Stimulated activated CD4-positive, alpha-beta T cell treated with anti-CD3 and anti-CD28 coated beads, Interleukin-12 subunit alpha, Interleukin-12 subunit beta, amount 100 ng/mL, for 4 hours (primary cell): Measurements from ENCODE around the gene ARHGAP26.
"Not testable (repeated sequence)": the region's sequence is repeated elsewhere in the genome, so short reads cannot be mapped to it uniquely, and the experiment has no call there.

Experiments used
- DNase-seq: peaks from one replicate; pipeline ENCODE4 v3.0.0-alpha.2; 2020

The ARHGAP26 gene

GRCh38 chr5:143197260-143197656 is 427.1 kb downstream of the ARHGAP26 start:
- no peak for DNase-seq

GRCh38 chr5:143198332-143198731 is 428.2 kb downstream of the ARHGAP26 start:
- no peak for DNase-seq

- DNase-seq, result no peak
These were observed 429.0 kb downstream of the ARHGAP26 start for GRCh38 chr5:143199161-143199560.

DNA sequence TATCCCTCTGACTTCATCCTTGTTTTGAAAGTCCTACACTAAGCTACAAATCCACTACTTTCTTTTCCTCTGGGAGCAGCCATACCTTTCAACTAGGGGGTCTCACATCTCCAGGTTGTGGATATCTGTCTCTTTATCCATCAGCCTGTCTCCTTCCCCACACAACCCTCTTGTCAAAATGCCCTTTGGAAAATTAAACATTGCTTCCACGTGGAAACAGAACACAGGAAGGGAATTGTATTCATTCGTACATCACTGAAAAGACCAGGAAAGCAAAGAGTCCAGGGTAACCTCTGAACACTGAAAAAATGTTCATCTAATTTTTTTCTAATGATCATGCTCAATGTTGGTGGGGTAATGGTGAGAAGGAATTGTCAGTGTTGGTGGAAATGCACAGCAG is 429.7 kb downstream of the ARHGAP26 start:
- DNase-seq, result no peak

DNA sequence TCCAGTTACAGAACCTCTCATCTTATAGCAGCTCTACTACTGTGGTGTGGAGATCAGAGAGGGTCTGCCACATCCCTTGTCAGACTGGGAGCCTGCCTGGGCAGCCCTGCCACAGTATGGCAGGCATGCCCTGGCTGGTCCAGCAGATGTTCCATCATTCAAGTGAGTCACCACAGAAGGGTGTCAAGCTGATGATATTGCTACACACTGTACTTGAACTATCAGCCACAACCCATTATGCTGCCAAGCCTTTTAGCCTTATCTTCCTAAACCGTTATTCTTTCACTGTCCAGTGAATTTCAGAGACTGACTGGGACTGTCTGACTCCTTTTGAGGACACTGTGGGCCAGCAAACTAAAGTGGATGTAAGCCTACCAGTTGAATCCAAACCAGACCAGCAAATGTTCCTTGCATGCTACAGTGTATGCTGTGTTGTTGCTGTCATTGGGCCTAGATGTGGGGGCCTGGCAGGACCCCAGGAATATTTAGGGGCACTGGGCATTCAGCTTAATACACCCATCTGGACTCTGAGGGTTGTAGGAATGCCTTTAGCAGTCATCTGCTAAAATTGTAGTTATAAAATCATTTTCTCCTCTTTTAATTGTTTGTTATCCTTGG is 430.7 kb downstream of the ARHGAP26 start:
- no peak for DNase-seq

GRCh38 chr5:143201589-143201988 is 431.4 kb downstream of the ARHGAP26 start:
- DNase-seq, result no peak

DNA sequence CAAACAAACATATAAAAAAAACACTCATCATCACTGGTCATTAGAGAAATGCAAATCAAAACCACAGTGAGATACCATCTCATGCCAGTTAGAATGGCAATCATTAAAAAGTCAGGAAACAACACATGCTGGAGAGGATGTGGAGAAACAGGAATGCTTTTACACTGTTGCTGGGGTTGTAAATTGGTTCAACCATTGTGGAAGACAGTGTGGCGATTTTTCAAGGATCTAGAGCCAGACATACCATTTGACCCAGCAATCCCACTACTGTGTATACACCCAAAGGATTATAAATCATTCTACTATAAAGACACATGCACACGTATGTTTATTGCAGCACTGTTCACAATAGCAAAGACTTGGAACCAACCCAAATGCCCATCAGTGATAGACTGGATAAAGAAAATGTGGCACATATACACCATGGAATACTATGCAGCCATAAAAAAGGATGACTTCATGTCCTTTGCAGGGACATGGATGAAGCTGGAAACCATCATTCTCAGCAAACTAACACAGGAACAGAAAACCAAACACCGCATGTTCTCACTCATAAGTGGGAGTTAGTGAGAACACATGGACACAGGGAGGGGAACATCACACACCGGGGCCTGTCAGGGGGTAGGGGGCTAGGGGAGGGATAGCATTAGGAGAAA is 433.3 kb downstream of the ARHGAP26 start:
- DNase-seq, result not testable (repeated sequence)

DNA sequence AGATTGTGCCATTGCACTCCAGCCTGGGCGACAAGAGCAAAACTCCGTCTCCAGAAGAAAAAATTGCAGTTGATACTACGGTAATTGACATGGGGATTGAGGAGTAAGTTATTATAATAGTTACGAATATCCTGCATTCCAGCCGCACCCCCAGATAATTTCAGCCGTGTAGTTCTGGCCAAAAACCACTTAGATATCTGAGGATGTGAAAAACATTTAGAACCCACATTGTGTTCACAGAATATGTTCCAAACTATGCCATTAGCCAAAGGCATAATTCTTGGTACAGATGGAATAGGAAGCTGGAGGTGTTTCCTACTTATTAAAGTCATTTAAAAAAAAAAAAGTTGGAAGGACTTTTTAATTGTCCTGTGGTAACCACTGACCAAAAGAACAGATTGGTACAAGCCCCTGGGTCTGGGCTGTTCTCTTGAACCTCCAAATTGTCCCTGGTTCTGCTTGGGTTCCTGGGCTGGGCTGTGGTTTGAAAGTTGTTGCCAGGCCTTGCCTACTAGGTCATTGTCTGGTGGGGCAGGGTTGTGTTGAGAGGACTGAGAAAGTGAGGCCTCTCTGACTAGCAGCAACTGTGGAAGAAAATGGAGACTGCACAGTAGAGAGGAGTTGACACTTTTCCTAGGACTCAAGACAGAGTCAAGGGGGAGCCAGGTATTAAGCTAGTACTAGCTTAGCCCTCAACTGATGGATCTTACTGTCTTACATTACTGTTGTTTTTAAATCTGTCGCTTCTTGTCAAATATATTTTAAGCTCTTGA is 434.5 kb downstream of the ARHGAP26 start:
- no peak for DNase-seq

DNA sequence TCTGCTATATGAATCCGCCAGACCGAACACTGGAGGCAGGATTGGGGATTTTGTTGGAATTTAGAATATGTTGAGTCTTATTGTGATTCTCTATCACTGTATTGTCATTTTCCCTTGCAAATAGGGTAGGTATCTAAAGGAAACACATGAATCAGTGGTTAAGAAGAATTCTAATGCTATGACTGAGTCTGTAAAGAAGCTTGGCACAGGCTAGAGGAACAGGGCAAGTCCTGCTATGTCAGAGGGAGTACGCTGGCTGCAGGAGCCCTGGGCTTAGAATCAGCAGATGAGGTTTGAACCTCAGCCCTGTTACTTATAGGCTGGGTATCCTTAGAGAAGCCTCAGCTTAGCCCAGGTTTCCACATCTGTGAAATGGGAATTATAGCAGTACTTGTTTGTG is 435.2 kb downstream of the ARHGAP26 start:
- no peak for DNase-seq

DNA sequence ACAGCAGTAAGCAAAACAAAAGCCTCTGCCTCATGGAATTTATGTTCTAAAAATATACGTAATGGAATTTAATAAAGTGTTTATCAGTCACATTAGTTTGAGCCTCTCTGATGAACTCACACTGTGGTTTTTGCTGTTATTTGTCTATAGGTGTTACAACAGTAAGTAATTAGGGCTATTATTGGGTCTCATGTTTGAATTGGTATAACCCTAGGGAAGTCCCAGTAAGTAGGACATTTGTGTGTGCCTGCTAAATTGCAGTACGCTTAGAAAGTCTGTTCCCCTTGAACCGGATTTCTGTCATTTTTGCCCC is 435.7 kb downstream of the ARHGAP26 start:
- DNase-seq, result no peak

- DNase-seq, result no peak
These were observed 436.2 kb downstream of the ARHGAP26 start for GRCh38 chr5:143206196-143207053.

- no peak for DNase-seq
These were observed 436.9 kb downstream of the ARHGAP26 start for GRCh38 chr5:143207058-143207457.

- DNase-seq, result no peak
These were observed 437.6 kb downstream of the ARHGAP26 start for GRCh38 chr5:143207563-143208364.

DNA sequence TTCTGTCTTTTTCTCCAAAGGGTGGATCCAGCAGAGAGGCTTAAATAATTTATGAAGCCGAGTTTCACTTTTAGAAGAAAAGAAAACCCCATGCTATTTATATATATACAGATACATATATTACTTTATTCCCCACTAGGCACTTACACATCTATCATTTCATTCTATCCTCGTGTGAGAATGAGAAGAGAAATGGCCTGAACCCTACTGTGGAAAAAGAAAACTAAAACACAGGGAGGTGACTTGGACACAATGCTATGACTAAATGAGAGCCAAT is 438.1 kb downstream of the ARHGAP26 start:
- DNase-seq, result no peak

GRCh38 chr5:143208781-143209510 is 438.8 kb downstream of the ARHGAP26 start:
- no peak for DNase-seq

DNA sequence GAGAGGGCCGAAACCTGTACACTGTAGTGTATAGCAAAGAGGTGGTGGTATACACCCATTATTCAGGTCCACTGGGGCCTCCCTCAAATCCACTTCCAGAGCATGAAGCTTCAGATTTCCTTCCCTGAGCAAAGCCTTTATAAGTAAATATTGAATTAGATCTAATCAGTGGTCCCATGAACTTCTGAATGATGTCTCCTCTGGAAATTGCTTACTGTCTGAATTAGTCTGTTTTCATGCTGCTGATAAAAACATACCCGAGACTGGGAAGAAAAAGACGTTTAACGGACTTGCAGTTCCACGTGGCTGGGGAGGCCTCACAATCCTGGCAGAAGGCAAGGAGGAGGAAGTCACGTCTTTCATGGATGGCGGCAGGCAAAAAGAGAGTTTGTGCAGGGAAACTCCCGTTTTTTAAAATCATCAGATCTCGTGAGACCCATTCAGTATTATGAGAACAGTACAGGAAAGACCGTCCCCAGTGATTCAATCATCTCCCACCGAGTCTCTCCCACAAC is 439.8 kb downstream of the ARHGAP26 start:
- no peak for DNase-seq

DNA sequence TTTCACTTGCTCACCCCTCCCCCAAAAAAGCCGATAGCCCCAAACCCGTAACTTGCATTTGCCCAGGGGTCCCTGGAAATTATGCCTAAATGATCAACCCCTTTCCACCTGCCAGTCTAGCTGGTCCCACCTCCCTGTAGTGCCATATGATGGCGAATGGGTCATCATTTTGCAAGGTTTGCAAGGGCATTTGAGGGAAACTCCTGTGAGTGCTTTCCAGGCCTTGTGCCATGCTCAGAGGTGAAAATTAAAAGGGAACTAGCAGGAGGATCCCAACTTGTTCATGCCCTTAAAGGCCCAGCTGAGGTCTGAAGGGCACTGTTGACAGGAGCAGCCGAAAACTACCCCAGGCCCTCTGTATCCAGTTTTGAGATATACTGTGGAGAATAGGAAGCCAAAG is 440.4 kb downstream of the ARHGAP26 start:
- no peak for DNase-seq

DNA sequence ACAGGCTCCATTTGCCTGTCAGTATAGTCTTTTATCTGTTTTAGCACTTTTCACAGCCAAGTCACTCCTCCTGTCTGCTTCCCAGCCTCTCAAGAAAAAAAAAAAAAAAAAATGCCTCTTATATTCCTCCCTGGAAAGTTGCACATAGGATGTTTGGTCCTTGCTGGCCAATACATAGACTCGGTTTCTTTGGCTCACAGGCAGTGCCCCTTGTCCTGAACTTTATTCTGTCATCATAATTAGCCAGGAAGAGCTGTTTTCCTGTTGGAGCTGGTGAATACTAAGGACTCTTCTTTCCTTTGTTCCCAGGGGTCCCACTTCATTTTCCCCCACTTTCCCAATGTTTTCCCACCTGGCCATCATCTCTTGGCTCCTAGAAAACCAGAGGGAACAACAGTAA is 442.1 kb downstream of the ARHGAP26 start:
- DNase-seq, result no peak

DNA sequence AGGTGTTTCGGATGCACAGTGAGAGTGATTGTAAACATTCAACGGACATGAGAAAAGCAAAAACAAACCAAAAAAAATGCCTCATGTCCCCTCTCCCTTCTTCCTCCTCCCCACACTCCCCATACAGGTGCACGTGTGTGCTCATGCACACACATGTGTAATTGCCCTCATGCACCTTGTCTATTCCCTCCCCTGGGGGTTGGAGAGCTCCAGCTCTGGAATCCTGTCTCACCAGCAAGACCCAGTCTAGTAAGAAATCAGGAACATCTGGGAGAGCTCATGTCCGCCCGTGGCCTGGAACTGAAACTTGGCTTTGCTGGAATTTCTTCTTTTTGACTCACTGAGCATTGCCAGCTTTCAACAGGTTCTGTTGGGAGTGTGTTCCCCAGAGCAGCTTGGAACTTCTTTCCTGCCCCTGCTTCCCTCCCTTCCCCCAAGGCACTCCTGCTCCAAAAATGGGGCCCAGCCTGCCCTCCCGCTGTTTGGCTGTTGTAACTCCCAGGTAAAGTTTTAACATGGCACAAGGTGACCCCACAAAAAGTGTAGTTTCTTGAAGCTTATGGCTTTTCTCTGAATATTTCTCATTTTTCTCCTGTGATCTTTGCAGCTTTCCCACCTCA is 443.2 kb downstream of the ARHGAP26 start:
- DNase-seq, result no peak

DNA sequence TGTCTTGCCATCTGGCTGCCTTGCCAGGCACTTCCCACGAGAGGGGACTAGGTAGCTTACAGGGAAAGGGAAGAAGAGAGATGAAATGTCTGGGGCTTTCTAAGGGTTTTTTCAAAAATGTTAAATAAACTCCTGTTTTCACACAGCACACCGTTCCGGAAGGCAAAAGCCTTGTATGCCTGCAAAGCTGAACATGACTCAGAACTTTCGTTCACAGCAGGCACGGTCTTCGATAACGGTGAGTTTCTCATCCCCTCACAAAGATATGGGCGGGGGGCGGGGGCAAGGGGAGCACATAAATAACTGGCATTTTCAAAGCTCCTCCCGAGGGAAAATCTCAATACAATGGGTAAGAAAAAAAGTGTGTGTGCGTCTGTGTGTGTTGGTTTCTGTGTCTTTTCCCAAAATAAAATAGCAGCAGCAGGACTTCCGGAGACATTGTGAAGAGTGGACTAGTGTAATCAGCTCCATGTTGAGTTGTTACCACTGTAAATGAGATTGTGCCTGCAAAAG is 443.7 kb downstream of the ARHGAP26 start:
- DNase-seq, result no peak

DNA sequence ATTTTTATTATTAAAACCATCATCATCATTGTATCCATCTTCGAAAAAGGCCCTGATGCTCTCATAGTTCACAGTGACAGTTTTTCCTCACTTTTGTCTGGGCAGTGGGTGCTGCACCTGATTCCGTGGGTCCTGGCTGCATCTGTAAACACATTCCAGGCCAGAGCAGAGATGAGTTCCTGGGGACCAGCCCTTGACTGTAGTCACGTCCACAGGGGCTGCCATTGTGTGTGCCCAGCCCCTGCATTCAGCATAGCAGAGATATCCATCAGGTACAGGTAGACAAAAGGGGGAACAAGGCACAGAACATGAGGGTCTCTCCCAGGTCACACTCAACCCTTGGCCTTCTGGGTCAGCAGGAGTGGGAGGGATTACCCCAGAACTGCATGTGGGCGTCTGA is 444.3 kb downstream of the ARHGAP26 start:
- DNase-seq, result no peak
